NCI-H2196 (cell line): ENCODE measurements around the gene TMED9.

ENCODE experiments used
- DNase-seq: peaks from one replicate; lab custom pipeline; 2025; ENCODE audit not compliant: unreplicated experiment; lab: John Stamatoyannopoulos, UW

The TMED9 gene

DNA sequence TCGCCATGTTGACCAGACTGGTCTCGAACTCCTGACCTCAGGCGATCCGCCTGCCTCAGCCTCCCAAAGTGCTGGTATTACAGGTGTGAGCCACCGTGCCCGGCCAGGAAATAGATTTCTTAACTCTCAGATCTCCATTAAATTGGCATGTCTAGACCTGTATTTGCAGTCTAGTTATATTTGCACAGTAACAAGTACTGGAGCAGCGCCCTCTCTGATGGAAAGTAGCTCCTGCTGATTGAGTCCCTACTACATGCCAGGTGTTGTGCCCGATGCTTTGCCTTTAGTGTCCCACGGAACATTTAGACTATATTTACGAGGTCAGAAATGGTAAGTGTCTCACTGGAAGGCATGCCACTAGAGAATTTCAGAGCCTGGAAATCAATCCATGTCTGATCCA, 15.8 kb upstream of the TMED9 start:
- no peak for DNase-seq

GRCh38 chr5:177578316-177578715, 13.7 kb upstream of the TMED9 start:
- DNase-seq, result no peak

DNA sequence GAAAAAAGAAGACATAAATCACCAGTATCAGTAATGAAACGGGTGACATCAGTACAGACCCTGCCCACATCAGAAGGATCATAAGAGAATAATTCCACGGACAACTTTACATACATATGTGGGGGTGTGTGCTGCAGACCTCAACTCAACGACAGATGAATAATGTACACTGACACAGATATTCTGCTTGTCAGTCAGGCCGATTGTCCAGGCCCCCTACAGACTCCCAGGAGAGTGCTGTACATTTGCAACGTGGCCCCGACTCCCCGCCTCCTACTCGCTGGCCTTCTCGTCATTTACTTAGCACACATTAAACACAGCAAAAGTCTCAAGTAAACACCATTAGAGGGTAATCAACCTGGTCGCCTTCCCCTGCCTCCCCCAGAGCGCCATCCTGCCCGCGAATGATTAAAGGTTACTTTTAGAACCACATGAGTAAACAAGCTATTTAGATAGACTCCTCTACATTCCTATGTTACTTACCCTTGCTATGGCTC, 3.5 kb upstream of the TMED9 start:
- DNase-seq, result no peak

GRCh38 chr5:177590406-177590805, 1.6 kb upstream of the TMED9 start:
- no peak for DNase-seq

DNA sequence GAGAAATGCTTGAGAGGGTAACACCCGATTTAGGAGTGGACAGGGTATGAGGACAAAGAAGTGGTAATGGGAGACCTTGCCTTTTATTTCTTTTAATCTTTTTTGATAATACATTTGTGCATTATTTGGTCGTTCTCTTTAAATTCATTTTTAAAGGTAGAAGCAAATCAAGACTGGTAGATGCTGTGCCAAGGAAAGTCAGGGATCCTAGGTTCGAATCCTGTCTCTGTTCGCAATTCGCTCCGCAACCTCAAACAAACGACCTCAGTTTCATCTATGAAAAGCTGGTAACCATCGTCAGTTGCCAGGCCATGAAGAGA, 353 bp upstream of the TMED9 start:
- no peak for DNase-seq

- no peak for DNase-seq
These were observed 902 bp downstream of the TMED9 start for GRCh38 chr5:177592905-177593304.

GRCh38 chr5:177593511-177593910, 1.5 kb downstream of the TMED9 start:
- DNase-seq, result no peak

DNA sequence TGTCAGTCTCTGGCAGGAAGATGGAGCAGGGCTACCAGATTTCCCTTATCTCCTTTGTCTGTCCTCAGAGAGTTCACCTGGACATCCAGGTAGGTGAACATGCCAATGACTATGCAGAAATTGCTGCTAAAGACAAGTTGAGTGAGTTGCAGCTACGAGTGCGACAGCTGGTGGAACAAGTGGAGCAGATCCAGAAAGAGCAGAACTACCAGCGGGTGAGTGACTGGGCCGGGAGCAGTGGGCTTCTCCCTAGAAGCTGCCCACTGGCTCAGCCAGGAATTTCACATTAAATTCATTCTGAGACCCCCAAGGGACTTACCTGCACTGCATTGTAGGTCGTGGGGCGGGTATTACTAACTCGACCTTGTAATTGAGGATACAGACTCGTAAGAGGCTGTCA, 2.1 kb downstream of the TMED9 start:
- DNase-seq, result no peak

GRCh38 chr5:177595026-177595585, 3.1 kb downstream of the TMED9 start:
- DNase-seq, result no peak

GRCh38 chr5:177595991-177596774, 4.2 kb downstream of the TMED9 start:
- no peak for DNase-seq

DNA sequence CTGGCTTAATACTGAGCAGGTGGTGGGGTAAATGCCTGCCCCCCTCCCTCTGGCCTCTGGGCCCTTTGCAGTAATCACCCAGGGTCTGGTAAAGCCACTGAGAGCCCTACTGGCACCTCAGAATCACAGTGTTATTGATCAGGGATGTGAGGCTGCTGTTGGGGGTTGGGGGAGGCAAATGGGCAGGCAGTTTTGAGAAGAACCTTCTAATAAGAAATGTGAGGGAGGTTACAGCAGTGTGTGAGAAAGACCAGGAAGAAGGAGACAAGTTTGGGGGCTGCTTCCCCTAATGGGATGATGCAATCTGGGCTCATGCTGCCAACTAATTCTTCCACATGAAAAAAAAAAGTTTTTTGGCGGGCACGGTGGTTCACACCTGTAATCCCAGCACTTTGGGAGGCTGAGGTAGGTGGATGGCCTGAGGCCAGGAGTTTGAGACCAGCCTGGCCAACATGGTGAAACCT, 4.8 kb downstream of the TMED9 start:
- no peak for DNase-seq

- DNase-seq, result no peak
These were observed 6.5 kb downstream of the TMED9 start for GRCh38 chr5:177598477-177598876.

- DNase-seq, result peak; percentile 79
These were observed 7.9 kb downstream of the TMED9 start, which contains the start of gene B4GALT7 for GRCh38 chr5:177599731-177600507. B4GALT7 (plus strand) TSS chr5:177600132; CDS start chr5:177600211, 79 bp downstream.

- no peak for DNase-seq
These were observed 8.6 kb downstream of the TMED9 start for GRCh38 chr5:177600508-177601018.

DNA sequence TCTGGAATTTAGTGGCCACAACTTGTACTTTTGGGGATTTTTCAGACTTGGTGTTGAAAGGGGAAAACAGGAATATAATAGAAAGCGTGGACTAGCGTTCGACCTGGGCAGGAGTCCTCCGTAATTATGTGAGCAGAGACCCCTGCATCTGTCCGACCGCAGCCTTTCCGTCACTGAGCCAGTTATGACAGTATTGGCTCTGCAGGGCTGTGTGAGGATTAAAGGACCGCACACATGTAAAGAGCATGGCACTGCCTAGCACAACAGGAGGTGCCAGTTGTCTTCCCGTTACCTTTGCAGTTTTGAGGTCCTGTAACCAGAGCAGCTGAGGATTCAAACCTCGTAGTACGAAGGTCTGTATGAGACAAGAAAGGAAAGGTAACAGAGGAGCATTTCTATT, 9.1 kb downstream of the TMED9 start:
- no peak for DNase-seq

- peak; percentile 20 for DNase-seq
These were observed 9.8 kb downstream of the TMED9 start for GRCh38 chr5:177601577-177602457.

DNA sequence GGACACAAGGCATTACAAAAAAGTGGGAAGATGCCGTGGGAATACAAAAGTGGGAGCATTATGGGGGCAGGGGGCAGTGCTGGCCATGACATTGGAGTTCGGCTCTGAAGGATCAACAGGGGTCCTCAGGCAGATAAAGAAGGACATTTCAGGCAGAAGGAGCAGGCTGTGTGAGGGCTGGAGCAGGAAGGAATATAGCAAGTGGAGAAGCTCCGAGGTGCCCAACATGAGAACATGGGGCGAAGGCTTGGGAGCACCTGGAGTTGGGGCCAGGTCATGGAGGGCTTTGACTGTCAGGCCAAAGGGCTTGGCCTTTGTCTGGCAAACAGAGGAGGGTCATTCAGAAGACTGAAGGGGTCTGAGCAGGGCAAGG, 10.4 kb downstream of the TMED9 start:
- DNase-seq, result no peak

DNA sequence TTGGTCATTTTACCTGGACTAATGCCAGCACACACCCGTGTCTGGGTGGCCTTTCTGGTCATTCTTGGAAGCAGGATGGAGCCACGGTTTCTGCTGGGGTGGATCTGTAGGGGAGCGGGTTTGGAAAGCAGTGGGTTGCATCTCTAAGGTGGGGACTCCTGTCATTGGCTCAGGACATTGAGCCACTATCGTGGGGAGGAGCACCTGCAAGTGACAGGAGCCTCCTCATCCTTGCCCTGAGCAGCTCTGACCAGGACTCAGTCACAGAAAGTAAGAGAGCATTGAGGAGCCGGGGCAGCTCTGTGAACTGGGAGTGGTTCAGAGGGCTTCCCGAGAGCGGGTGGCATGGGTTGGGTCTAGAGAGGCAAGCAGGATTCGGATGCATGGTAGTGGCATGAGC, 11.6 kb downstream of the TMED9 start:
- no peak for DNase-seq

- DNase-seq, result no peak
These were observed 12.1 kb downstream of the TMED9 start for GRCh38 chr5:177604116-177604521.

- no peak for DNase-seq
These were observed 12.7 kb downstream of the TMED9 start for GRCh38 chr5:177604656-177605055.

DNA sequence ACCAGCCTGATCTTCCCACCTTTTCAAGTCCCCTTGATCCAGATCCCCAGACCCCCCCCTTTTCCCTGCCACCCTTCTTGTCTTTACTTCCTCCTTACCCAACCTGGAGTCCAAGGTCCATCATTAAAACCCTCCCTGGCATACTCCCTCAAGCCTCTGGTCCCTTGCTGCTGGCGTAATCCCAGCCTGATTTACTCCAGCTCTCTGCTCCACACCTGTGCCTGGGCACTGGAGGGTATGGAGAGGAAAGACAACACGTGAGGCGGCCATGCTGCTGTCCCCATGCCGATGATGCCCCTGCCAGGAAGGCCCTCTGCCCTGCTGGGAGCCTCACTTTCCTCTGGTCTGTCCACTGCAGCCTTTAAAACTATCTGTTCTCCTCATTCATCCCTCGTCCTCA, 13.1 kb downstream of the TMED9 start:
- no peak for DNase-seq
